Colon (tissue), 2 donors: ENCODE data around the gene KIAA1755.

Experiments
- FAIRE-seq: peaks from 2 replicates; lab custom pipeline; 2012; peaks lifted over from hg19 to GRCh38; lab: Jason Lieb, UNC
- donor health status: control.
- donor health status: control.

KIAA1755 gene

GRCh38 chr20:38181971-38182370, 78.6 kb downstream of the KIAA1755 start:
- no peak for FAIRE-seq

- no peak for FAIRE-seq
These were observed 79.2 kb downstream of the KIAA1755 start for GRCh38 chr20:38181207-38181801.

GRCh38 chr20:38180781-38181180, 79.8 kb downstream of the KIAA1755 start:
- FAIRE-seq = no peak

GRCh38 chr20:38179846-38180245, 80.7 kb downstream of the KIAA1755 start:
- no peak for FAIRE-seq

- FAIRE-seq = no peak
These were observed 82.0 kb downstream of the KIAA1755 start for GRCh38 chr20:38178581-38178980.

GRCh38 chr20:38178065-38178491, 82.5 kb downstream of the KIAA1755 start:
- FAIRE-seq = no peak

GRCh38 chr20:38177201-38177600, 83.3 kb downstream of the KIAA1755 start:
- no peak for FAIRE-seq

GRCh38 chr20:38175304-38176180, 85.0 kb downstream of the KIAA1755 start:
- FAIRE-seq = no peak

- FAIRE-seq = no peak
These were observed 87.0 kb downstream of the KIAA1755 start for GRCh38 chr20:38173237-38174156.

- no peak for FAIRE-seq
These were observed 88.1 kb downstream of the KIAA1755 start for GRCh38 chr20:38172408-38172807.

- FAIRE-seq = no peak
These were observed 88.9 kb downstream of the KIAA1755 start for GRCh38 chr20:38171675-38172043.

GRCh38 chr20:38170826-38171674, 89.5 kb downstream of the KIAA1755 start:
- no peak for FAIRE-seq

- FAIRE-seq = no peak
These were observed 90.2 kb downstream of the KIAA1755 start for GRCh38 chr20:38170219-38170825.

GRCh38 chr20:38169636-38170193, 90.8 kb downstream of the KIAA1755 start:
- no peak for FAIRE-seq

- FAIRE-seq = no peak
These were observed 91.5 kb downstream of the KIAA1755 start for GRCh38 chr20:38168791-38169589.

GRCh38 chr20:38167851-38168760, 92.4 kb downstream of the KIAA1755 start:
- FAIRE-seq = no peak

GRCh38 chr20:38167328-38167850, 93.1 kb downstream of the KIAA1755 start:
- no peak for FAIRE-seq

- FAIRE-seq = no peak
These were observed 93.8 kb downstream of the KIAA1755 start for GRCh38 chr20:38166703-38167233.
